Activated CD4-positive, alpha-beta T cell treated with anti-CD3 and anti-CD28 coated beads for 1 hour (primary cell): ENCODE measurements around the gene SLK.

Experiments used
- DNase-seq: peaks from one replicate; pipeline ENCODE4 v3.0.0-alpha.2; 2020

The SLK gene

GRCh38 chr10:103966671-103967447 lies at the start of gene SLK:
SLK (plus strand) TSS chr10:103967140; CDS start chr10:103967746, 606 bp downstream.
- DNase-seq, result peak; percentile 74

- no peak for DNase-seq
These were observed 49.5 kb upstream of the SLK start for GRCh38 chr10:103917302-103918052.

GRCh38 chr10:103918053-103918846 lies 48.7 kb upstream of the SLK start, which contains the start of gene STN1:
STN1 (minus strand) TSS chr10:103918184; CDS start chr10:103917594, 590 bp downstream.
- peak; percentile 91 for DNase-seq

GRCh38 chr10:103919648-103920025 lies 47.3 kb upstream of the SLK start:
- no peak for DNase-seq

- no peak for DNase-seq
These were observed 45.7 kb upstream of the SLK start for GRCh38 chr10:103921248-103921647.

- DNase-seq, result no peak
These were observed 45.2 kb upstream of the SLK start for GRCh38 chr10:103921750-103922195.

- no peak for DNase-seq
These were observed 44.3 kb upstream of the SLK start for GRCh38 chr10:103922659-103923058.

- DNase-seq, result no peak
These were observed 43.4 kb upstream of the SLK start for GRCh38 chr10:103923502-103923901.

GRCh38 chr10:103925591-103925990 lies 41.3 kb upstream of the SLK start:
- DNase-seq, result no peak

- DNase-seq, result no peak
These were observed 40.1 kb upstream of the SLK start for GRCh38 chr10:103926722-103927319.

- no peak for DNase-seq
These were observed 38.2 kb upstream of the SLK start for GRCh38 chr10:103928784-103929183.

- no peak for DNase-seq
These were observed 37.5 kb upstream of the SLK start for GRCh38 chr10:103929381-103929921.

GRCh38 chr10:103930449-103930848 lies 36.5 kb upstream of the SLK start:
- no peak for DNase-seq

GRCh38 chr10:103930881-103931280 lies 36.1 kb upstream of the SLK start:
- no peak for DNase-seq

- no peak for DNase-seq
These were observed 35.3 kb upstream of the SLK start for GRCh38 chr10:103931603-103932002.

- DNase-seq, result no peak
These were observed 34.7 kb upstream of the SLK start for GRCh38 chr10:103932271-103932670.

GRCh38 chr10:103932971-103933370 lies 34.0 kb upstream of the SLK start:
- DNase-seq, result no peak

- DNase-seq, result no peak
These were observed 33.3 kb upstream of the SLK start for GRCh38 chr10:103933557-103934121.

- no peak for DNase-seq
These were observed 32.6 kb upstream of the SLK start for GRCh38 chr10:103934308-103934707.

- no peak for DNase-seq
These were observed 30.9 kb upstream of the SLK start for GRCh38 chr10:103936022-103936421.

- DNase-seq, result no peak
These were observed 27.4 kb upstream of the SLK start for GRCh38 chr10:103939522-103939921.

- DNase-seq, result no peak
These were observed 25.1 kb upstream of the SLK start for GRCh38 chr10:103941801-103942200.
